Vagina (tissue), 2 donors: Measurements from ENCODE around the gene EBF4. TPM values are rescaled to one million over a fixed set of nuclear protein-coding genes. Genes with fewer than 3 reads are reported as not detected.

ENCODE experiments used
- DNase-seq, 2 donors: peaks; one replicate each; pipeline ENCODE4 v3.0.0-alpha.2; 2017; ENCODE audit errors: extremely low spot score in 2 of 2
- H3K27ac ChIP-seq: fragments of 200-600 bp; sonication (generic); one replicate; pipeline ENCODE4 v1.5.1; 2019
- H3K27me3 ChIP-seq: fragments of 200-600 bp; sonication (generic); one replicate; pipeline ENCODE4 v1.5.1; 2019
- H3K36me3 ChIP-seq, 2 donors: fragments of 200-600 bp; sonication (generic); one replicate each; pipeline ENCODE4 v1.5.1; 2017 to 2019
- H3K4me1 ChIP-seq: fragments of 200-600 bp; sonication (generic); one replicate; pipeline ENCODE4 v1.5.1; 2019
- H3K4me3 ChIP-seq, 2 donors: fragments of 200-600 bp; sonication (generic); 1 replicate in 1 of 2; 2 replicates in 1 of 2; pipeline ENCODE4 v1.5.1; 2016 to 2019
- H3K9me3 ChIP-seq: fragments of 200-600 bp; sonication (generic); one replicate; pipeline ENCODE4 v1.5.1; 2019
- CTCF ChIP-seq, 3 experiments: fragments of 450-650 bp in 2 of 3; fragments of 200-600 bp in 1 of 3; sonication (generic) in 1 of 3; IDR thresholded peaks; one replicate each; pipeline ENCODE4 v1.5.1; 2017 to 2019; ENCODE audit warnings: antibody characterized with exemption in 3 of 3, mild to moderate bottlenecking in 2 of 3, moderate library complexity in 2 of 3
- POLR2A ChIP-seq, 2 donors: fragments of 450-650 bp; IDR thresholded peaks; one replicate each; pipeline ENCODE4 v1.6.1; 2017; ENCODE audit warnings: antibody characterized with exemption in 2 of 2, mild to moderate bottlenecking in 2 of 2, moderate library complexity in 2 of 2
- POLR2AphosphoS5 ChIP-seq, 2 donors: sonication (generic); formaldehyde crosslinking; IDR thresholded peaks; one replicate each; pipeline ENCODE4 v1.9.0; 2017; ENCODE audit warnings: antibody characterized with exemption in 2 of 2, mild to moderate bottlenecking in 2 of 2, low read depth in 1 of 2; ENCODE audit not compliant: insufficient read depth in 1 of 2
- intact Hi-C: fragments of 100-400 bp; cut with DNase I; formaldehyde crosslinking; loops from one replicate; pipeline ENCODE4 v1.15.1; 2023
- total RNA-seq: library from RNA; depleted of rRNA; stranded (reverse); fragments of >200 nt; gene quantifications from one replicate; pipeline ENCODE4 v1.2.3, GENCODE V29; 2016

The EBF4 gene
- total RNA-seq, 1 donor from 2014 or later: 23.1 TPM

- Histone ChIP-seq H3K36me3 (no peaks in the 10 kb centered on the region), H3K9me3 (no peaks in the 10 kb centered on the region), H3K4me3 (peak overlapping the region; percentile 54 to 78), H3K4me1 (peaks cover 22% of the 10 kb centered on the region), H3K27me3 (no peaks in the 10 kb centered on the region), H3K27ac (no peak overlapping the region)
- TF ChIP-seq POLR2A (IDR thresholded peaks at IDR 0.05) (no peak), CTCF (IDR thresholded peaks at IDR 0.05) (no peak), POLR2AphosphoS5 (IDR thresholded peaks at IDR 0.05; ENCODE audit: insufficient read depth in 1 of 2, low read depth in 1 of 2) (no peak)
- intact Hi-C loops: no loop called here
- no peak for DNase-seq
Observed at GRCh38 chr20:2692886-2693285, 306 bp downstream of the EBF4 start.

- Histone ChIP-seq H3K27ac (peak overlapping the region; percentile 62), H3K9me3 (no peaks in the 10 kb centered on the region)
- DNase-seq: no peak
Observed at GRCh38 chr20:2693286-2694007, 867 bp downstream of the EBF4 start.

GRCh38 chr20:2694008-2694471 lies 1.5 kb downstream of the EBF4 start:
- Histone ChIP-seq H3K36me3 (no peaks in the 10 kb centered on the region), H3K4me3 (peak overlapping the region; percentile 54 to 78), H3K9me3 (no peaks in the 10 kb centered on the region), H3K4me1 (peaks cover 17% of the 10 kb centered on the region), H3K27ac (no peak overlapping the region), H3K27me3 (no peaks in the 10 kb centered on the region)
- intact Hi-C loops: no loop called here
- TF ChIP-seq CTCF (IDR thresholded peaks at IDR 0.05): no peak
- no peak for TF ChIP-seq POLR2AphosphoS5 (IDR thresholded peaks at IDR 0.05; ENCODE audit: insufficient read depth in 1 of 2, low read depth in 1 of 2)
- no peak for TF ChIP-seq POLR2A (IDR thresholded peaks at IDR 0.05)
- DNase-seq: no peak

More at GRCh38 chr20:2693286-2694007, 867 bp downstream of the EBF4 start:
- Histone ChIP-seq H3K36me3 (no peaks in the 10 kb centered on the region), H3K4me3 (peak overlapping the region; percentile 54 to 78), H3K27me3 (no peaks in the 10 kb centered on the region), H3K4me1 (peaks cover 17% of the 10 kb centered on the region)
- intact Hi-C loops: no loop called here
- TF ChIP-seq POLR2A (IDR thresholded peaks at IDR 0.05): no peak
- TF ChIP-seq CTCF (IDR thresholded peaks at IDR 0.05): no peak
- TF ChIP-seq POLR2AphosphoS5 (IDR thresholded peaks at IDR 0.05; ENCODE audit: insufficient read depth in 1 of 2, low read depth in 1 of 2): no peak

- Histone ChIP-seq H3K4me3 (no peak overlapping the region), H3K27ac (no peak overlapping the region), H3K9me3 (no peaks in the 10 kb centered on the region), H3K36me3 (no peaks in the 10 kb centered on the region), H3K4me1 (peaks cover 17% of the 10 kb centered on the region), H3K27me3 (no peaks in the 10 kb centered on the region)
- TF ChIP-seq POLR2AphosphoS5 (IDR thresholded peaks at IDR 0.05; ENCODE audit: insufficient read depth in 1 of 2, low read depth in 1 of 2) (no peak), CTCF (IDR thresholded peaks at IDR 0.05) (no peak), POLR2A (IDR thresholded peaks at IDR 0.05) (no peak)
- intact Hi-C loops: no loop called here
- no peak for DNase-seq
Observed at GRCh38 chr20:2694519-2694918, 1.9 kb downstream of the EBF4 start.
